HFF-Myc (cell line): Measurements from ENCODE around the gene SLC35D1.

Source experiments
- DNase-seq: peaks from one replicate; pipeline ENCODE4 v3.0.0-alpha.2; 2011; ENCODE audit warnings: low read depth; ENCODE audit errors: extremely low read depth
- H3K4me3 ChIP-seq: replicated peaks from 2 replicates; pipeline ENCODE4 v1.5.1; 2011; ENCODE audit warnings: low read depth, mild to moderate bottlenecking, control low read depth, low read length
- CTCF ChIP-seq: IDR thresholded peaks from 2 replicates; pipeline ENCODE4 v1.5.1; 2012; ENCODE audit warnings: mild to moderate bottlenecking, low read depth, low read length, control low read depth; ENCODE audit errors: missing control alignments

The SLC35D1 gene

GRCh38 chr1:67062412-67062811, 8.5 kb upstream of the SLC35D1 start:
- DNase-seq = no peak
- H3K4me3 ChIP-seq = no peak overlapping the region
- TF ChIP-seq CTCF = no peak

DNA sequence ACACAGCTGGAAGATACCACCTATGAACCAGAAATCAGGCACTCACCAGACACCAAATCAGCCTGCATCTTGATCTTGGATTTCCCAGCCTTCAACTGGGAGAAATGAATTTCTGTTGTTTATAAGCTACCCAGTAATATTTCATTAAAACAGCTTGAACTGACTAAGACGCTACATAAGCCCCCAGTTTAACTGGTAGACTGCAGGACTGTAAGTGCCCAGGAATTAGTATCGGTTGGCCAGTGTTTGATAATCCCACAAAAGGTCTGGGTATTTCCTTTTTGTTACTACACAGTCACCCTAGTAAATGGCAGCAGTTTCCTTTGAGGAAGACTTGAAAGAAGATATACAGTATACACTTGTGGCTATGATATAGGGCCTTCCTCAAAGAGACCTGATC, 7.3 kb upstream of the SLC35D1 start:
- no peak overlapping the region for H3K4me3 ChIP-seq
- no peak for TF ChIP-seq CTCF
- no peak for DNase-seq

DNA sequence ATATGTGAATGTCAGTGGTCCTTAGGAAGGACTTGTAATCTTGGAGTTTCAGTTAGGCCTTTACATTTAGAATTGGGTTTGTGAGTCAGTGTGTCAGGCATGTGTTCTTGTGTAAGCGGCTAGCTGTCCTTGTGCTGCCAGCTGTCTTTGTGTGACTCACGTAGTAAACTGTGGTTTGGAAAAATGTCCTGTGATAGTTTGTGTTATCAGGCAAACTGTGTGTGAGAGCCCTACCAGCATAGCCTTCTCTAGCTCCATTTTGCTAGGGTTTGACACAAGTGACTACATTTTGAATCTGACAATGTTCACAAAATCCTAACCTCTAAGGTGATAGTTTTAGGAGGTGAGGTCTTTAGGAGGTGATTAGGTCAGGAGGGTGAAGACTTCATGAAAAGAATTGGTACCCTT, 6.9 kb upstream of the SLC35D1 start:
- no peak for TF ChIP-seq CTCF
- peak; percentile 89 for DNase-seq
- H3K4me3 ChIP-seq = no peak overlapping the region

DNA sequence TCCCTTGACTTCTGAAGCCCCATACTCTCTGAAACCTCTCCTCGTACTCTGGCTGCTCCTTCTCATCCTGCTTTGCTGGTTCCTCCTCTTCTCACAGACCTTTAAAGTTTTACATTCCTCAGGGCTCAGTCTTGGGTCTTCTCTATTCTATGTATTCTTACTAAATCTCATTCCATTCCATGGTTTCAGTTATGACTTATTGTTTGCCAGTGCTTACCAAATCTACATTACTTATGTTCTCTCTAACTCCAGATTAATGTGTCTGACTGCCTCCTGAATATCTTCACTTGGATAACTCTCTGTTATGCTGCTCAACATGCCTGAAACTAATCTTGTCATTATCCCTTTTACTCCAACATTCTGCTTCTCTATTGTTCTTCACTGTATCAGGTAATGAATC, 5.4 kb upstream of the SLC35D1 start:
- no peak for TF ChIP-seq CTCF
- H3K4me3 ChIP-seq = no peak overlapping the region
- DNase-seq = no peak

DNA sequence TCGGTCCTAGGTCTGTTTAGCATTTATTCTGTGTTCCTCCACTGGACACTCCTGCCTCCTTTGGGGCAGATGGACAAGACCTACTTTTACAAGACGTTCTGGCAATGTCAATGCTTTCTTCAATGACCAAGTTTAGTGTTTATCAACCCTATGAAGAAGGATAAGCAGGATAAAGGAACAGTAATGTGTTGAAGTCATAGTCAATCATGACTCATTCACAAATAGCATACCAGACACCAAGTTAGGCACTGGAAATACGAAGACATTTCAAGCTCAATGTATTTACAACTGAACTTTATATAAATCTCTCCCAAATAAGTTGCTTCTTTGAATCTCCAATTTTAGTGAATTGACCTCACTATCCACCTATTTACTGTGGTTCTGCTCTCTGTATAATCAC, 4.8 kb upstream of the SLC35D1 start:
- no peak for TF ChIP-seq CTCF
- no peak for DNase-seq
- no peak overlapping the region for H3K4me3 ChIP-seq

DNA sequence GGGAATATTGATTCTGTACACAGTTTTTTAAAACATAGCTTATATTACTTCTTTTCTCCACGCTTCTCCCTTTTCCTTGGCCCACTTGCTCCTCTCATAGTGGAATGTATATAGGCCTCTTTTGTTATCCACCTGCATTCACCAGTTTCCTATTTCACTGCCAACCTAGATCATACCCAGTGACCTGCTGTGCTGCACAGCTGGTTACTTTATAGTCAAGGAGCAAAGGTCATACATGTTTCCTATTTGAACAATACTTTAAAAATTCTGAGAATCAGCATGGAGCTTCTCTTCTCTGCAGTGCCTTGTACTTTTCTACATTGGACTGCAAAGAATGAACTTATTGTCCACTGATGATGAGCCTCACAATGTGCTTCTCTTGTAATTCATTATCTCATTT, 4.3 kb upstream of the SLC35D1 start:
- TF ChIP-seq CTCF = no peak
- no peak for DNase-seq
- no peak overlapping the region for H3K4me3 ChIP-seq

- H3K4me3 ChIP-seq = peak overlapping the region; percentile 68
- TF ChIP-seq CTCF = no peak
- no peak for DNase-seq
Observed at GRCh38 chr1:67053535-67053784, 488 bp downstream of the SLC35D1 start.
